Hematopoietic multipotent progenitor cell (in vitro differentiated cells): ENCODE measurements around the gene SLC35A5. TPM values are rescaled to one million over a fixed set of nuclear protein-coding genes. Genes with fewer than 3 reads are reported as not detected.
"Not testable (repeated sequence)": the region's sequence is repeated elsewhere in the genome, so short reads cannot be mapped to it uniquely, and the experiment has no call there.

Experiments used
- DNase-seq, 3 donors: peaks; one replicate each; pipeline ENCODE4 v3.0.0-alpha.2; 2011 to 2015; ENCODE audit warnings: low read depth in 2 of 3, low spot score in 2 of 3
- total RNA-seq: library from RNA; depleted of rRNA; stranded (reverse); fragments of >200 nt; gene quantifications from one replicate; pipeline ENCODE4 v1.2.3, GENCODE V29; 2012

Gene SLC35A5
- total RNA-seq: 18.6 TPM

DNA sequence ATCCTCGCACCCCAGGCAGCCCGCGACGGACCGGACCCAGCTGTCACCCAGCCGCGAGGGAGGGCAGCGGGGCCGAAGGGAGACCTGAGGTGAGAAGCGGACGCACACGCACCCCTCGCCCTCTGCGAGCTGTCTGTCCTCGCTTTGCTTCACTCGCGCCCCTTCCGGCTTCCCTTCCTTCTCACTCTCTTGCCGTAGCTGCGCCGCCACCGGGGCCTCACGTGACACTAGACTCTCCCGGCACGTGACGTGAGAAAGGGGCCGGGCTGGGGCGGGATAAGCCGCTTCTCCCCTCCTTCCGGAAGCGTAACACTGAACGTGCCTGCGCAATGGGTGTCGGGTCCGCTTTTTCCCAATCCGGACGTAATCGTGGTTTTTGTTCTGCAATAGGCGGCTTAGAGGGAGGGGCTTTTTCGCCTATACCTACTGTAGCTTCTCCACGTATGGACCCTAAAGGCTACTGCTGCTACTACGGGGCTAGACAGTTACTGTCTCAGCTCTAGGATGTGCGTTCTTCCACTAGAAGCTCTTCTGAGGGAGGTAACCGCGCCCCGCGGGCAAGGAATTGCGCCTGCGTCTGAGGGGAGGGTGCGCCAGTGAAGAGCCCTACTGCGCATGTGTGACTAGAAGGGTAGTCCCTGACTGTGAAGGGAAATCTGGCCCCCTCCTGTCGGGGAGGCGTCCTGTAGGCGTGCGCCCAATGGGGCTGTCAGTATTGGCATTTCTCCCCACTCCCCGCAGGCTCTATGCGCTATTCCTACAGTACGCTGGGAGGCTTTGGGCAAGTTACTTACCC is at the start of gene SLC35A5, which contains the start of gene ATG3:
Gene SLC35A5 (plus strand): TSS at position 312 of the 796 bp plus-strand sequence. CDS start 1,359 bp downstream, outside the sequence.
Gene ATG3 (minus strand): TSS at position 229 of the 796 bp plus-strand sequence. CDS start 434 bp downstream, outside the sequence.
- peak; percentile 98 to 99 (median 99) for DNase-seq

- no peak for DNase-seq
Measured at GRCh38 chr3:112512320-112512719, 49.5 kb upstream of the SLC35A5 start.

GRCh38 chr3:112514527-112515128 is 47.2 kb upstream of the SLC35A5 start:
- DNase-seq: no peak

DNA sequence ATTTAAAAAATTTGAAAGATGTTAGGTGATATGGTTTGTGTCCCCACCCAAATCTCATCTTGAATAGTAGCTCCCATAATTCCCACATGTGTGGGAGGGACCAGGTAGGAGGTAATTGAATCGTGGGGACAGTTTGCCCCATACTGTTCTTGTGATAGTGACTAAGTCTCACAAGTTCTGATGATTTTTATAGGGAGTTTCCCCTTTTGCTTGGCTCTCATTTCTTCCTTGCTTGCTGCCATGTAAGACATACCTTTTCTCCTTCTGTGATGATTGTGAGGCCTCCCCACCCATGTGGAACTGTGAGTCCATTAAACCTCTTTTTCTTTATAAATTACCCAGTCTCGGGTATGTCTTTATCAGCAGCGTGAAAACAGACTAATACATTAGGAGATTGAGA is 42.9 kb upstream of the SLC35A5 start:
- peak in 1 of 3 donors; percentile 25 for DNase-seq

DNA sequence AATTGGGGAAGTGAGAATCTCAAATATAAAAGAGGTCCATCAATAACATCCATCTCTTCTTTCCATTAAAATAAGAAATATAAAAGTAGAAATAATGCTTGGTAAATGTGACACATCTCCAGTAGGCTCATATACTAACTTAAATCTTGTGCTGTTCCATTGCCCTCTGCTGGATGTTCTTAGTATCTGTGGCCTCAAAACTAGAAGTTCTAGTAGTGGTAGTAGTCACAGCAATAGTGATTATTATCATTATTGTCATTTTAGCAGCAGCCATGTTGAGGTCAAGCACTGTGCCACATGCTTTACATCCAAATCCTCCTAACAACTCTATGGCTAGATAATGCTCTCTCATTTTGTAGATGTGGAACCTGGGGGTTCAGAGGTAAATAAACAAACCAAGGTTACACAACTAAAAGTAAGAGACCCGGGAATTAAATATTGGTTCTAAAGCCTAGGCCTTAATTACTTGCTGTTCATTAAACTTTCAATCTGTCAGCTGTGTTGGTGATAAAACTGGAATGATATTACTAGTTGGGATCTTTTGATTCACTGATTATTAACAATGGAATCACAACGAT is 42.3 kb upstream of the SLC35A5 start:
- DNase-seq: peak in 2 of 3 donors; percentile 59 to 85

GRCh38 chr3:112524127-112524526 is 37.7 kb upstream of the SLC35A5 start:
- DNase-seq: not testable (repeated sequence)

DNA sequence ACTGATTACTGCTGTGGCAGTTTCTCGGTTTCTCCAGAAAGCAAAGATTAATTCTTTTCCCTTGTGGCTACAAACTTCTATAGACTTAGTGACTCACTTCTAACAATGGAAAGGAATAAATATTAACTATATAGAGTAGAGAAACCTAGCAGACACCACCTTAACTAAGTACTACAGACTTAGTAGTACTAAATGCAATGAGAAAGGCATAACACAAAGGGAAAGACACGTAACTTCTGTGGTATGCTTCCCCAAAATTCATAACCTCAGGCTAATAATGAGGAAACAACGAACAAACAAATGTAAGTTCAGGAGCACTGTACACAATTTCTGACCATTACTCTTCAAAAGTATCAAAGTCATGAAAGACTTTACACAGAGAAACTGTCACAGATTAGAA is 31.3 kb upstream of the SLC35A5 start:
- DNase-seq: no peak

DNA sequence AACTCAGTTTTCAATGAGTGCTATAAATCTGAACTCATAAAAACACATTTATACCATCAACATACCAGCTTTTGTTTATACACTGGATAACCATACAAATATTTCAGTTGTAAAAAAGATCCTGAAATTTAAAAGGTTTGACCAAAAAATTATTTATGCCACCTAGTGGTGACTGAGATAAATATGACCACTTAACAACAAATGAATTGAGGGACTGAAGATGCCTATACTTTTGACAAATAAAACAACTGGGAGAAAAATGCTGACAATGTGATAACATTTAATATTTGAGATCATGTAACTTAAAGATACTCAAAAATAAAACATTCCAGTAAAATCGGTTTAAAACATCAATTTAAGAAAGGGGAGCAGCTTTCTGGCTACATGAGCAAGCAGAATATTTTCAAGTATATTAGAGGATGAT is 30.5 kb upstream of the SLC35A5 start:
- DNase-seq: peak in 2 of 3 donors; percentile 33 to 71

DNA sequence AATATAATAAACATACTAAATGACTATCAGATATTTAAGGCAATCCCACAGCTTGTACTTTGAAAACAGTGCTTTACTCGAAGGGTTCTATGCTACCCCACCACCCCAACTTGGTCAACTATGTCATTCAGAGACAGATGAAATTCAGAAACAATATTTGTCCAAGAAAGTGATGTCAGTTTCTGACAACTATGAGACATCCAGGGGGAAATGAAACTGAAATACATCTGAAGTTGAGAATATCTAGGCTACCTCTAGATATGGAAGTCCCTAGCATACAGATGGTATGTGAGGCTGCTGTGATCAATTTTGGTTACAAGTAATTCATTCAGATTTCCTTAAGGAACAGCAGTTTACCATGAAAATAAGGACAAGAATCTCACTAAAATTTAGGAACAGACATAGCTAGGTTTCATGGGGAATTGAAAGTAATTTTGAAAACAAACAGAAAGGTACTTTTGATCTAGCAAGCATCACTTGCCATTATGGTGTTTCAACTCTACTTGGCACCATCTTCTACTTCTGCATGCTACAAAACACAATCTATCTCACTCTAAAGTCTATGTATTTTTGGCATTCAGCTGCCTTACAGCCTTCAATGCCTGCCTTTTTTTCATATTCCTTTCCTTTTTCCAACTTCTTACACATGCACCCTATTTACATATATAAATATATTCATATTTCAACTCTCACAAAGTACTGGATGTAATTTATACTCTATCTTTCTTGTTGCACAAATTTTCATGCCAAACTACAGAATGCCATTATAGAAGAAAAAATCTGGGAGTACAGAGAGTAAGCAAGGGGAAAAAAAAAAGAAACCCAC is 21.8 kb upstream of the SLC35A5 start:
- DNase-seq: no peak

DNA sequence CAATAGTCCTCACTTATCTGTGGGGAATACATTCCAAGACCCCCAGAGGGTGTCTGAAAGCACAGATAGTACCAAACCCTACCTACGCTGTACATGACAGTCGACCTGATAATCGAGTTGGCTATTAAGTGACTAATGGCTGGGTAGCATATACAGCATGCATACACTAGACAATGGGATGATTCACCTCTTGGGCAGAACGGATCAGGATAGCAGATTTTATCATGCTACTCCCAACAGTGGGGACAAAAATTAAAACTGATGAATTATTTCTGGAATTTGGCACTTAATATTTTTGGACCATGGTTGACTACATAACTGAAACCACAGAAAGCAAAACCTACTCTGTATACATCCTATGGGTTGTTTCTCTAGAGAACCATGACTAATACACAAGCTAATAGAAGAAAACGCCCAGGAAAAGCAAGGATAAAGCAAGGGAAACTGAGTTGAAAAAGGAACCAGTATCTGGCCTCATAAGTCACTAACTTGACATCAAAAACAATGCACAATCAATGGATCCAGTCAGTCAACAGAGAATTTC is 15.6 kb upstream of the SLC35A5 start:
- DNase-seq: no peak

GRCh38 chr3:112550859-112551258 is 11.0 kb upstream of the SLC35A5 start:
- no peak for DNase-seq

- DNase-seq: no peak
Measured at GRCh38 chr3:112555535-112556170, 6.2 kb upstream of the SLC35A5 start.

DNA sequence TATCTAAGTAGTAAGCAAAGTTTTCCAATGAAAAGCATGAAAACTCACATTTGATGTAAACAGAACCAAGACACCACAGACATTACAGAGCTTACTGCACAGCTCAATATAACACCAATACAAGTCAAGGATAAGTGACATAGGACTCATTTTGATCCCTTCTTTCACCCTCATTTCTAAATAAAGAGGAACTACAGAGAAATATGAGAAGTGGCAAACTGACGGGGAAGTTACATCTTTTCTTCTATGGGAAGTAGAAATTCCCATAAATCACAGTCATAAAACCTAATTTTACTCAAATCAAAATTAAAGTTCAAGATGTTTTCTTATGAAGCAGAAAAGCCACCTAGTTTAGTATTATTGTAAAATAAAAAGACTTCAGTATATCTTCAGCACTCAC is 3.9 kb upstream of the SLC35A5 start:
- DNase-seq: peak in 1 of 3 donors; percentile 31

GRCh38 chr3:112560307-112560706 is 1.5 kb upstream of the SLC35A5 start:
- DNase-seq: peak in 1 of 3 donors; percentile 22

GRCh38 chr3:112560721-112561483 is 943 bp upstream of the SLC35A5 start:
- peak; percentile 5 to 93 (median 84) for DNase-seq

DNA sequence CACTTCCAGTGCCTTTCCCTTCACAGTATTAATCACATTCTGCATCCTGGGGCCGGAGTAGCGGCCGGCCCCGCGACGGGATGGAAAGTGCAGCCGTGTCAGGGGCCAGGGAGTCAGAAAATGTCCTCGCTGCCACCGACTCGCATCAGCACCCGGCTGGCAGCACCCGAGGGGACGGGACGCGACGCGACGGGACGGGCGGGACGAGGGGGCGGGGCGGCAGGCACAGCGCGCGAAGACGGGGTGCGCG is 436 bp upstream of the SLC35A5 start:
- no peak for DNase-seq

DNA sequence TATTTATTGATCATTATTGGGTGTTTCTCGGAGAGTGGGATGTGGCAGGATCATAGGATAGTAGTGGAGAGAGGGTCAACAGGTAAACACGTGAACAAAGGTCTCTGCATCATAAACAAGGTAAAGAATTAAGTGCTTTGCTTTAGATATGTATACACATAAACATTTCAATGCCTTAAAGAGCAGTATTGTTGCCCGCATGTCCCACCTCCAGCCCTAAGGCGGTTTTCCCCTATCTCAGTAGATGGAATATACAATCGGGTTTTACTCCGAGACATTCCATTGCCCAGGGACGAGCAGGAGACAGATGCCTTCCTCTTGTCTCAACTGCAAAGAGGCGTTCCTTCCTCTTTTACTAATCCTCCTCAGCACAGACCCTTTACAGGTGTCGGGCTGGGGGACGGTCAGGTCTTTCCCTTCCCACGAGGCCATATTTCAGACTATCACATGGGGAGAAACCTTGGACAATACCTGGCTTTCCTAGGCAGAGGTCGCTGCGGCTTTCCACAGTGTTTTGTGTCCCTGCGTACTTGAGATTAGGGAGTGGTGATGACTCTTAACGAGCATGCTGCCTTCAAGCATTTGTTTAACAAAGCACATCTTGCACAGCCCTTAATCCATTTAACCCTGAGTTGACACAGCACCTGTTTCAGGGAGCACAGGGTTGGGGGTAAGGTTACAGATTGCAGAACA is 2.5 kb downstream of the SLC35A5 start:
- not testable (repeated sequence) for DNase-seq

DNA sequence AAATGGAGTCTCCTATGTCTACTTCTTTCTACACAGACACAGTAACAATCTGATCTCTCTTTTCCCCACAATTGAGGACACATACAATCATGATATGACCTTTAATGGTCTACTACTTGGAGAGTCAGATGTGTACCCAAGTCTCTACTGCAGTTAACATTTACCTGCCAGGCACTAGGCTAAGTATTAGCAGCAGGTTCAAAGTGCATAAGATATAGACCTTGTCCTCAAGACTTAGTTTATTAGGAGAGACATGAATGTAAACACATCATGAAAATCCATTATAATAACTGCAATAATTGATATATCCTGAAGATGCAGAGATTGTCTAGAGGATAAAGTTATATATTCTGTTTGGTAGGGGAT is 3.1 kb downstream of the SLC35A5 start:
- no peak for DNase-seq

- no peak for DNase-seq
Measured at GRCh38 chr3:112568642-112569041, 6.8 kb downstream of the SLC35A5 start.
